Large intestine (tissue), 3 donors: ENCODE data around the gene GRIA3. TPM values are rescaled to one million over a fixed set of nuclear protein-coding genes. Genes with fewer than 3 reads are reported as not detected.
"Not testable (repeated sequence)": the region's sequence is repeated elsewhere in the genome, so short reads cannot be mapped to it uniquely, and the experiment has no call there.

Experiments
- DNase-seq, 2 donors: peaks; one replicate each; pipeline versions ENCODE4 v3.0.0 to v3.0.0-alpha.2; 2013
- H3K27ac ChIP-seq: one replicate; pipeline ENCODE4 v1.5.1; 2013; ENCODE audit warnings: low read length
- H3K27me3 ChIP-seq: 2 replicates; pipeline ENCODE4 v1.6.1; 2013; ENCODE audit warnings: low read length; ENCODE audit not compliant: control insufficient read depth, insufficient read depth
- H3K36me3 ChIP-seq: 2 replicates; pipeline ENCODE4 v1.6.1; 2013; ENCODE audit warnings: low read length; ENCODE audit not compliant: control insufficient read depth, insufficient read depth
- H3K4me1 ChIP-seq: one replicate; pipeline ENCODE4 v1.6.1; 2013; ENCODE audit warnings: low read length; ENCODE audit not compliant: control insufficient read depth, insufficient read depth
- H3K4me3 ChIP-seq: one replicate; pipeline ENCODE4 v1.5.1; 2013; ENCODE audit warnings: low read length
- H3K9me3 ChIP-seq: one replicate; pipeline ENCODE4 v1.6.1; 2013; ENCODE audit warnings: mild to moderate bottlenecking, low read depth, low read length, moderate library complexity; ENCODE audit not compliant: control insufficient read depth
- WGBS: methylation state at CpG from one replicate; pipeline ENCODE4 v1.1.5; 2013; ENCODE audit warnings: low lambda C conversion rate; ENCODE audit not compliant: insufficient coverage; 5-methylcytosine and 5-hydroxymethylcytosine counted together
- polyA plus RNA-seq: library from polyadenylated mRNA; unstranded; fragments of 120-200 nt; gene quantifications from one replicate; pipeline ENCODE4 v1.2.1, GENCODE V29; 2013

Gene GRIA3
- polyA plus RNA-seq, 1 donor: 0.43 TPM

DNA sequence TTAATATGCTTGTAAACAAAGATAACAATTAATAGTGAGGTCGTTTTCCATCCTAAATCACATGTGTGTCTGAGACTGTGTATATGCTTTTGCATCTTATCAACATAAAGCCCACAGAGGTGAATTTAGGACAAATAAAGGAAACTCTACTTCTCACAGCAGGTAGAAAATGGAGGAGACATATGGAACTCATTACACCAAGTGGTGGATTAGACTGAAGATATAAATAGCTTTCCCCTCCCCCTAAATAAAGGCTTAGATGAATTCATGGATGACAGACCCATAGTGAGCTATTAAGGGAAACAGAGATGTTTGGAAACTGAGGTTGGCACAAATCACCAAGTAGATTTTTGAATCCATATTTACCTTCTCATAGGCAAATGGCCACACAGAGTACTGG lies 79.7 kb downstream of the GRIA3 start:
- H3K27me3 ChIP-seq: no peaks in the 10 kb centered on the region
- H3K4me1 ChIP-seq: no peaks in the 10 kb centered on the region
- DNase-seq: no peak
- H3K36me3 ChIP-seq: no peaks in the 10 kb centered on the region
- no peak overlapping the region for H3K27ac ChIP-seq
- H3K9me3 ChIP-seq: no peaks in the 10 kb centered on the region
- H3K4me3 ChIP-seq: no peak overlapping the region
- WGBS: no CpG with 5 or more reads among the region's 1 CpG

DNA sequence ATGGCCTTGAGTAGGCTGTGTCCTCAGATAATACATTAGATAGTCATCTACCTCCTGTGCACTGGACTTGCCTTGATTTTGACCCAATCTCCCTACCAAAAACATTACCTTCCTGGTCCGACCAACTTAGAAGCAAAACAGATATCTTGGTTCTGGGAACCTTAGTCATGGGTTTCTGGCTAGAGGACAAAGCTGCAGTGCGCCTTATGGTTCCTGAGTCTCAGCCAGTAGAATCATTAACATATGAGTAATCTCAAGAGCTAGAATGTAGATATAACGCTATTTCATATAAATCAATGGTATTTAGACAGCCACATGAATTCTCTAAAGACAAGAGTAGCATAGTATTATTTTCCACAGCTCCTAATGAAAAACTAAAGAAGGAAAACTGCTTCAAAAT lies 83.1 kb downstream of the GRIA3 start:
- H3K27me3 ChIP-seq: no peaks in the 10 kb centered on the region
- DNase-seq: no peak
- no CpG with 5 or more reads among the region's 3 CpGs for WGBS
- no peak overlapping the region for H3K27ac ChIP-seq
- H3K4me1 ChIP-seq: no peaks in the 10 kb centered on the region
- no peaks in the 10 kb centered on the region for H3K36me3 ChIP-seq
- no peak overlapping the region for H3K4me3 ChIP-seq
- H3K9me3 ChIP-seq: no peaks in the 10 kb centered on the region

DNA sequence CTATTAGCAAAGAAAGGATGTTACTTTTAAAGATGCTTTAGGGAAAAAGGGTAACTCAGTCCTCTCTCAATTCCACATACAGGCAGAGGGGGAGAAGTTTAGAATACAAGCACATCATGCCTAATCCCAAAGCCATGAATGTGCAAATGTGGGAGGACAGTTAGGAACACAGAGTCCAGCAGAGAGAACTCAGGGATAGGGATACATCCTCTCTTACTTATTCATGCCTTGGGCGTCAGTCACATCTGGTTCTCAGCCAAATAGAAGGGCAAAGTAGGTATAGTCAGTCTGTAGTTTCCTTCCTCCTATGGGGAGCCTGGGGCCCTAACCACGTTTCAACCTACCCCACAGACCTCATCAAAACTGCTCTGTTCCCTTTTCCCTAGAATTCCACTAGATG lies 87.8 kb downstream of the GRIA3 start:
- DNase-seq: no peak
- H3K27ac ChIP-seq: no peak overlapping the region
- no peaks in the 10 kb centered on the region for H3K36me3 ChIP-seq
- H3K27me3 ChIP-seq: no peaks in the 10 kb centered on the region
- H3K4me1 ChIP-seq: no peaks in the 10 kb centered on the region
- H3K4me3 ChIP-seq: no peak overlapping the region
- no CpG with 5 or more reads among the region's 2 CpGs for WGBS
- no peaks in the 10 kb centered on the region for H3K9me3 ChIP-seq

DNA sequence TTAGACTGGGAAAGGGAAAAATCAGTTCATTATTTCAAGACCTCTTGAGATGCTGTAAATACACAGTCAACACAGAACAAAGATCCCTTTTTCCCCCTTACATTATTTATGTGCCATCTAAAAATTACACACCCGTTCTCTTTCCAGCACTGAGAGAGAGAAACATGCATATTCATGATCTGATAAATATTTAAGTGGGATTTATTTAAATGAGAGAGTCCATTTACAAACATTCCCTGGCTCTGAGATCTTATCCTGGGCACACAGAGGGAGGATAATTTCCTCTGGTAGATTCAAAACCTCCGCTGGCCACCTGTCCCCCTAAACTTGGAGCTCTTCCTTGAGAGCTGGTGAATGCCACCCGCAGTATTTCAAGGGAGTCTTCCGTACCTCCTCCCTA lies 88.6 kb downstream of the GRIA3 start:
- H3K9me3 ChIP-seq: no peaks in the 10 kb centered on the region
- H3K36me3 ChIP-seq: no peaks in the 10 kb centered on the region
- no peak overlapping the region for H3K4me3 ChIP-seq
- DNase-seq: no peak
- whole genome bisulfite sequencing: no CpG with 5 or more reads among the region's 4 CpGs
- H3K27ac ChIP-seq: no peak overlapping the region
- no peaks in the 10 kb centered on the region for H3K27me3 ChIP-seq
- H3K4me1 ChIP-seq: no peaks in the 10 kb centered on the region

DNA sequence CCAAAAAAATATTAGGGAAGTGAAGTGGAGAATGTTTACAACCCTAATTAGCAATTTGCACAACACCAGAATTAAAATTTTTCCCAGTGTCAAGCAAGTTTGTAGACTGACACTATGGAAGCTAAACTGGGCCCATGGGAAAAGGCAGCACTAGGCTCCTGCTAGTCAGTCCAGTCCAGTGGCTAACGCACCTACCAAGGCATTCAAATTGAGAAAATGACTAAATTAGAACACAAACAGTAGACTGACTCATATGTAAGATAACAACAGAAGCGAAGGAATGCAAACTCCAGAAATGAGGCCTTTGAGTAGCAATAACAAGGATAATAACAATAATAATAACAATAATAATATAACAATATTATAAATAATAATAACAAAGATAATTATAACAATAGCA lies 90.7 kb downstream of the GRIA3 start:
- no peaks in the 10 kb centered on the region for H3K36me3 ChIP-seq
- no peak overlapping the region for H3K4me3 ChIP-seq
- H3K4me1 ChIP-seq: no peaks in the 10 kb centered on the region
- H3K27ac ChIP-seq: no peak overlapping the region
- no peaks in the 10 kb centered on the region for H3K27me3 ChIP-seq
- WGBS: no CpG with 5 or more reads among the region's 2 CpGs
- DNase-seq: no peak
- no peaks in the 10 kb centered on the region for H3K9me3 ChIP-seq

DNA sequence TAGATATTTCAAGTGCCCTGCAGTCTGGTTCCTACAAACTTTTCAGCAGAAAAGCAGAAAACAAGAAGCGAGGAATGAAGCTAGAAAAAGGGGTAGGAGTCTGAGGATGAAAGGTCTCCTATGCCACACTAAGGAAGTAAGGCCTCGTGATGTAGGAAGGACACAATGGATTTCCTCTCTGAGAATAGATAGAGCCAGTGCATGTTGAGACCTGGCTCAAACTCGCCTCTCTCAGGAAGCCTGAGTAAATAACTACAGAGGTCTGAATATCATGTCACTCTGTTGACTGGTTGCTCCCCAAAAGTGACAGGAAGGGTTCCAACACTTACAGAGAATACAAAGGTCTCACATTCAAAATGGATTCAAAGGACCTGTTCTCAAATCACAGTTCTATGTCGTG lies 93.3 kb downstream of the GRIA3 start:
- Histone ChIP-seq H3K36me3 (no peaks in the 10 kb centered on the region), H3K9me3 (no peaks in the 10 kb centered on the region), H3K4me3 (no peak overlapping the region), H3K27ac (no peak overlapping the region), H3K27me3 (no peaks in the 10 kb centered on the region), H3K4me1 (no peaks in the 10 kb centered on the region)
- DNase-seq: no peak
- WGBS: no CpG with 5 or more reads among the region's 4 CpGs

DNA sequence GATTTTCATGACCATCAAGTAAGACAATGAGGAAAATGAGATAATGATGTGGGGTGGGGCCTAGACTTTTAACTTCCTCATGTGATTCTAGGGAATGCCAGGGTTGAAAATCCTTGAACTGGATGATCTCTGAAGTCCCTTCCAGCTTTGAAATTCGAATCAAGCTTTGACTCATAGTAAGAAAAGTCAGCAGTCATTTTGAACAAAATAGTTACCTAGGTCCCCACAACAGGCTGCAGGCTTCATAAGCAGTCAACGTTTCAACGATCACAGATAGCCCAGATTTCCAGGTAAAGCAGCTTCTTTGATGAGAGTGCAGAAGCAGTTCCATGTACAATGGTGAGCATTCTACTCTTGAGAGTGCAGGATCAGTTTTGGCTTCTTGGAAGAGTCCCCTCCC lies 93.7 kb downstream of the GRIA3 start:
- no peaks in the 10 kb centered on the region for H3K27me3 ChIP-seq
- no peak for DNase-seq
- no peak overlapping the region for H3K27ac ChIP-seq
- no peaks in the 10 kb centered on the region for H3K36me3 ChIP-seq
- H3K9me3 ChIP-seq: no peaks in the 10 kb centered on the region
- no peak overlapping the region for H3K4me3 ChIP-seq
- H3K4me1 ChIP-seq: no peaks in the 10 kb centered on the region
- no CpG with 5 or more reads among the region's 3 CpGs for WGBS

- no peak overlapping the region for H3K4me3 ChIP-seq
- no peaks in the 10 kb centered on the region for H3K27me3 ChIP-seq
- no CpG with 5 or more reads among the region's 5 CpGs for WGBS
- no peaks in the 10 kb centered on the region for H3K36me3 ChIP-seq
- H3K27ac ChIP-seq: no peak overlapping the region
- no peaks in the 10 kb centered on the region for H3K4me1 ChIP-seq
- no peaks in the 10 kb centered on the region for H3K9me3 ChIP-seq
- DNase-seq: no peak
Measured at GRCh38 chrX:123282241-123282640, 98.2 kb downstream of the GRIA3 start.

- WGBS: no CpG with 5 or more reads among the region's 6 CpGs
- DNase-seq, H3K4me1 ChIP-seq, H3K36me3 ChIP-seq, H3K27ac ChIP-seq, H3K27me3 ChIP-seq, H3K9me3 ChIP-seq, H3K4me3 ChIP-seq: not testable (repeated sequence)
Measured at GRCh38 chrX:123283407-123283806, 99.3 kb downstream of the GRIA3 start.

DNA sequence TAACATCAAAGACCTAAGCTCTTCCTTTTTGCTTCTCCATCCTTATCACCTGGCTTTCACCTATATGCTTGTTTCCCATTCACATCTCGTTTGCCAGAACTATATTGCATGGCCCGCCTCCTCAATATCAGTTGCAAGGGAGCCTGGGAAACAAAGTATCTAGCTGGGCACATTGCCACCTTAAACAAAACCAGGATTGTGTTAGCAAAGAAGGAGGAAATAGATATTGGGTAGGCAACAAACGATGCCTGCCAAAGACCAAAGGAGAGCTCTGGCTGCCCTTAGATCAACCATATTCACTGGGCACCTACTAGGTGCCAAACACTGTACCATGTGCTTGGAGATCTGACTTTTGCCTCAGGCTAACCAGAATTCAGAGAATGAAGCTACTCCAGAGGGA lies 107.5 kb downstream of the GRIA3 start:
- Histone ChIP-seq H3K27ac (no peak overlapping the region), H3K36me3 (no peaks in the 10 kb centered on the region), H3K27me3 (no peaks in the 10 kb centered on the region), H3K4me1 (no peaks in the 10 kb centered on the region), H3K4me3 (no peak overlapping the region), H3K9me3 (no peaks in the 10 kb centered on the region)
- DNase-seq: no peak
- WGBS: no CpG with 5 or more reads among the region's 3 CpGs

DNA sequence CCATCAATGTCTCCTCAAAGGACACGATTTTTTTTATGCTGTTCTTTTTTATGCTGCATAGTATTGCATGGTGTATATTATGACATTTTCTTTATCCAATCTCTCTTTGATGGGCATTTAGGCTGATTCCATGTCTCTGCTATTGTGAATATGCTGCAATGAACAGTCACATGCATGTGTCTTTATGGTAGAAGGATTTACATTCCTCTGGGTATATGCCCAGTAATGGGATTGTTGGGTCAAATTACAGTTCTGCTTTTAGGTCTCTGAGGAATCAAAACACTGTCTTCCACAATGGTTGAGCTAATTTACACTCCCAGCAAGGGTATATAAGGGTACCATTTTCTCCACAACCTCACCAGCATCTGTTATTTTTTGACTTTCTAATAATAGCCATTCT lies 113.9 kb downstream of the GRIA3 start:
- no peak overlapping the region for H3K4me3 ChIP-seq
- no peaks in the 10 kb centered on the region for H3K4me1 ChIP-seq
- WGBS: no CpG with 5 or more reads among the region's 1 CpG
- no peaks in the 10 kb centered on the region for H3K9me3 ChIP-seq
- no peak overlapping the region for H3K27ac ChIP-seq
- DNase-seq: no peak
- H3K27me3 ChIP-seq: no peaks in the 10 kb centered on the region
- no peaks in the 10 kb centered on the region for H3K36me3 ChIP-seq
